Activated T-helper 17 cell treated with anti-CD3 and anti-CD28 coated beads, Interleukin-2, amount 50 U/mL, for 72 hours (primary cell): Measurements from ENCODE around the gene UMOD. TPM values are rescaled to one million over a fixed set of nuclear protein-coding genes. Genes with fewer than 3 reads are reported as not detected.

Source experiments
- ATAC-seq: fragments of 150-1000 bp; cut with Tn5 transposase; replicated peaks from 2 replicates; pipeline ENCODE4 v1.10.0; 2021; ENCODE audit warnings: mild to moderate bottlenecking, moderate library complexity
- H3K27ac Mint-ChIP-seq: one replicate; pipeline ENCODE4 v1.8.0; 2022; ENCODE audit warnings: mixed read lengths
- H3K27me3 Mint-ChIP-seq: one replicate; pipeline ENCODE4 v1.8.0; 2022; ENCODE audit warnings: mixed read lengths
- H3K36me3 Mint-ChIP-seq: one replicate; pipeline ENCODE4 v1.8.0; 2022; ENCODE audit warnings: low read depth, mild to moderate bottlenecking, mixed read lengths
- H3K4me1 Mint-ChIP-seq: one replicate; pipeline ENCODE4 v1.8.0; 2022; ENCODE audit warnings: mixed read lengths
- H3K4me3 Mint-ChIP-seq: one replicate; pipeline ENCODE4 v1.8.0; 2022; ENCODE audit warnings: mild to moderate bottlenecking, mixed read lengths
- H3K9me3 Mint-ChIP-seq: one replicate; pipeline ENCODE4 v1.8.0; 2022; ENCODE audit warnings: mixed read lengths
- total RNA-seq, 2 donors: library from RNA; stranded (reverse); gene quantifications; one replicate each; pipeline ENCODE4 v1.2.3, GENCODE V29; 2022

The UMOD gene
- not detected for total RNA-seq

- no peak for ATAC-seq
- peaks cover 31% of the 10 kb centered on the region for H3K27me3 Mint-ChIP-seq
- peaks cover 3% of the 10 kb centered on the region for H3K9me3 Mint-ChIP-seq
Observed at GRCh38 chr16:20352615-20353014, at the start of gene UMOD. UMOD (minus strand) TSS chr16:20352715; CDS start chr16:20350737, 1,978 bp downstream.

GRCh38 chr16:20401475-20402016 is 49.0 kb upstream of the UMOD start:
- H3K9me3 Mint-ChIP-seq: no peaks in the 10 kb centered on the region
- H3K27me3 Mint-ChIP-seq: no peaks in the 10 kb centered on the region
- H3K27ac Mint-ChIP-seq: no peak overlapping the region
- no peaks in the 10 kb centered on the region for H3K36me3 Mint-ChIP-seq
- no peaks in the 10 kb centered on the region for H3K4me1 Mint-ChIP-seq
- ATAC-seq: no peak
- no peak overlapping the region for H3K4me3 Mint-ChIP-seq

More at GRCh38 chr16:20352615-20353014, at the start of gene UMOD:
- Mint-ChIP-seq H3K36me3 (no peaks in the 10 kb centered on the region), H3K4me3 (no peak within 1 kb of the TSS), H3K4me1 (no peaks in the 10 kb centered on the region), H3K27ac (no peak within 1 kb of the TSS)

- no peak overlapping the region for H3K27ac Mint-ChIP-seq
- no peaks in the 10 kb centered on the region for H3K4me1 Mint-ChIP-seq
- H3K4me3 Mint-ChIP-seq: no peak overlapping the region
- no peak for ATAC-seq
- no peaks in the 10 kb centered on the region for H3K36me3 Mint-ChIP-seq
- no peaks in the 10 kb centered on the region for H3K9me3 Mint-ChIP-seq
- H3K27me3 Mint-ChIP-seq: no peaks in the 10 kb centered on the region
Observed at GRCh38 chr16:20401066-20401465, 48.6 kb upstream of the UMOD start.

GRCh38 chr16:20399185-20399584 is 46.7 kb upstream of the UMOD start:
- no peaks in the 10 kb centered on the region for H3K36me3 Mint-ChIP-seq
- H3K4me1 Mint-ChIP-seq: no peaks in the 10 kb centered on the region
- no peak for ATAC-seq
- no peaks in the 10 kb centered on the region for H3K27me3 Mint-ChIP-seq
- H3K27ac Mint-ChIP-seq: no peak overlapping the region
- H3K9me3 Mint-ChIP-seq: no peaks in the 10 kb centered on the region
- no peak overlapping the region for H3K4me3 Mint-ChIP-seq

- no peak for ATAC-seq
- Mint-ChIP-seq H3K4me1 (no peaks in the 10 kb centered on the region), H3K36me3 (no peaks in the 10 kb centered on the region), H3K27ac (no peak overlapping the region), H3K9me3 (no peaks in the 10 kb centered on the region), H3K27me3 (no peaks in the 10 kb centered on the region), H3K4me3 (no peak overlapping the region)
Observed at GRCh38 chr16:20398603-20399002, 46.1 kb upstream of the UMOD start.

GRCh38 chr16:20397468-20398074 is 45.1 kb upstream of the UMOD start:
- Mint-ChIP-seq H3K27me3 (no peaks in the 10 kb centered on the region), H3K27ac (no peak overlapping the region), H3K4me3 (no peak overlapping the region), H3K36me3 (no peaks in the 10 kb centered on the region), H3K9me3 (no peaks in the 10 kb centered on the region), H3K4me1 (no peaks in the 10 kb centered on the region)
- ATAC-seq: no peak

GRCh38 chr16:20396846-20397467 is 44.4 kb upstream of the UMOD start:
- Mint-ChIP-seq H3K4me1 (no peaks in the 10 kb centered on the region), H3K9me3 (no peaks in the 10 kb centered on the region), H3K36me3 (no peaks in the 10 kb centered on the region), H3K4me3 (no peak overlapping the region), H3K27me3 (no peaks in the 10 kb centered on the region), H3K27ac (no peak overlapping the region)
- no peak for ATAC-seq

- Mint-ChIP-seq H3K9me3 (no peaks in the 10 kb centered on the region), H3K27ac (no peak overlapping the region), H3K4me1 (no peaks in the 10 kb centered on the region), H3K4me3 (no peak overlapping the region), H3K27me3 (no peaks in the 10 kb centered on the region), H3K36me3 (no peaks in the 10 kb centered on the region)
- no peak for ATAC-seq
Observed at GRCh38 chr16:20395946-20396345, 43.4 kb upstream of the UMOD start.

GRCh38 chr16:20393801-20394577 is 41.5 kb upstream of the UMOD start:
- H3K9me3 Mint-ChIP-seq: no peaks in the 10 kb centered on the region
- H3K27me3 Mint-ChIP-seq: no peaks in the 10 kb centered on the region
- no peak overlapping the region for H3K4me3 Mint-ChIP-seq
- no peak for ATAC-seq
- H3K4me1 Mint-ChIP-seq: no peaks in the 10 kb centered on the region
- no peak overlapping the region for H3K27ac Mint-ChIP-seq
- no peaks in the 10 kb centered on the region for H3K36me3 Mint-ChIP-seq

GRCh38 chr16:20391045-20391444 is 38.5 kb upstream of the UMOD start:
- H3K27me3 Mint-ChIP-seq: peaks cover 13% of the 10 kb centered on the region
- H3K4me3 Mint-ChIP-seq: no peak overlapping the region
- no peak for ATAC-seq
- H3K9me3 Mint-ChIP-seq: no peaks in the 10 kb centered on the region
- H3K4me1 Mint-ChIP-seq: no peaks in the 10 kb centered on the region
- H3K27ac Mint-ChIP-seq: no peak overlapping the region
- H3K36me3 Mint-ChIP-seq: no peaks in the 10 kb centered on the region

GRCh38 chr16:20388854-20389253 is 36.3 kb upstream of the UMOD start:
- ATAC-seq: no peak
- Mint-ChIP-seq H3K27ac (no peak overlapping the region), H3K9me3 (no peaks in the 10 kb centered on the region)

GRCh38 chr16:20387978-20388377 is 35.5 kb upstream of the UMOD start:
- Mint-ChIP-seq H3K4me1 (no peaks in the 10 kb centered on the region), H3K27me3 (peaks cover 13% of the 10 kb centered on the region), H3K36me3 (no peaks in the 10 kb centered on the region), H3K27ac (no peak overlapping the region), H3K4me3 (no peak overlapping the region), H3K9me3 (no peaks in the 10 kb centered on the region)
- ATAC-seq: no peak

More at GRCh38 chr16:20388854-20389253, 36.3 kb upstream of the UMOD start:
- Mint-ChIP-seq H3K4me1 (no peaks in the 10 kb centered on the region), H3K36me3 (no peaks in the 10 kb centered on the region), H3K4me3 (no peak overlapping the region), H3K27me3 (peaks cover 13% of the 10 kb centered on the region)

GRCh38 chr16:20385844-20386832 is 33.6 kb upstream of the UMOD start:
- ATAC-seq: no peak
- Mint-ChIP-seq H3K27me3 (peaks cover 13% of the 10 kb centered on the region), H3K9me3 (no peaks in the 10 kb centered on the region), H3K4me3 (no peak overlapping the region), H3K4me1 (no peaks in the 10 kb centered on the region), H3K27ac (no peak overlapping the region), H3K36me3 (no peaks in the 10 kb centered on the region)
